Colonic mucosa (tissue), 4 donors: ENCODE measurements around the gene FMO1. TPM values are rescaled to one million over a fixed set of nuclear protein-coding genes. Genes with fewer than 3 reads are reported as not detected.
"Not testable (repeated sequence)": the region's sequence is repeated elsewhere in the genome, so short reads cannot be mapped to it uniquely, and the experiment has no call there.

Source experiments
- DNase-seq: peaks from one replicate; pipeline ENCODE4 v3.0.0-alpha.2; 2020
- H3K27ac ChIP-seq: fragments of 200-600 bp; one replicate; pipeline ENCODE4 v1.8.0; 2021
- H3K27me3 ChIP-seq: fragments of 200-600 bp; one replicate; pipeline ENCODE4 v1.8.0; 2021
- H3K36me3 ChIP-seq: fragments of 200-600 bp; one replicate; pipeline ENCODE4 v1.8.0; 2021
- H3K4me1 ChIP-seq: fragments of 200-600 bp; one replicate; pipeline ENCODE4 v1.8.0; 2021; ENCODE audit warnings: mild to moderate bottlenecking
- H3K4me3 ChIP-seq: fragments of 200-600 bp; one replicate; pipeline ENCODE4 v1.8.0; 2021
- H3K9ac ChIP-seq, 2 donors: one replicate each; pipeline ENCODE4 v1.7.0; 2013; ENCODE audit warnings: control low read depth in 2 of 2, low read depth in 2 of 2, low read length in 2 of 2
- H3K9me3 ChIP-seq: fragments of 200-600 bp; one replicate; pipeline ENCODE4 v1.8.0; 2021
- CTCF ChIP-seq: fragments of 200-600 bp; IDR thresholded peaks from one replicate; pipeline ENCODE4 v1.8.0; 2022; ENCODE audit warnings: antibody characterized with exemption, mild to moderate bottlenecking
- intact Hi-C: fragments of 100-400 bp; cut with DNase I; formaldehyde crosslinking; loops from one replicate; pipeline ENCODE4 v1.14.1; 2022
- total RNA-seq, 2 donors: library from RNA; stranded (reverse); fragmentation: NEBNext Ultra II Directional in 1 of 2; extraction: Animal tissue kit (Norgen Biotek cat#: 25700) in 1 of 2; gene quantifications; one replicate each; pipeline ENCODE4 v1.2.1, GENCODE V29; 2021
- donor health status: healthy.
- donor health status: DM: no; HTN: no; CAD: no.
- donor health status: DM: no; HTN: no; CAD: no.

Gene FMO1
- total RNA-seq, 2 donors from 2014 or later: not detected

- peak; percentile 48 for DNase-seq
Measured at GRCh38 chr1:171226747-171227370, 21.4 kb upstream of the FMO1 start.

GRCh38 chr1:171231326-171231725, 17.0 kb upstream of the FMO1 start:
- no peak overlapping the region for H3K9ac ChIP-seq
- no peak overlapping the region for H3K27ac ChIP-seq
- no peaks in the 10 kb centered on the region for H3K36me3 ChIP-seq
- H3K4me1 ChIP-seq: no peaks in the 10 kb centered on the region
- H3K4me3 ChIP-seq: no peak overlapping the region
- TF ChIP-seq CTCF: no peak
- no peaks in the 10 kb centered on the region for H3K27me3 ChIP-seq
- no peaks in the 10 kb centered on the region for H3K9me3 ChIP-seq
- intact Hi-C loops: no loop called here
- no peak for DNase-seq

More at GRCh38 chr1:171226747-171227370, 21.4 kb upstream of the FMO1 start:
- H3K36me3 ChIP-seq: no peaks in the 10 kb centered on the region
- H3K4me3 ChIP-seq: no peak overlapping the region
- H3K9me3 ChIP-seq: no peaks in the 10 kb centered on the region
- H3K9ac ChIP-seq: no peak overlapping the region
- intact Hi-C loops: loop anchor here (5.0 kb wide), 2 partner anchors 145 to 260 kb away; no protein-coding TSS in a partner anchor
- H3K4me1 ChIP-seq: no peaks in the 10 kb centered on the region
- no peak overlapping the region for H3K27ac ChIP-seq
- no peaks in the 10 kb centered on the region for H3K27me3 ChIP-seq
- peak; percentile 69 for TF ChIP-seq CTCF

- no peak for TF ChIP-seq CTCF
- H3K9ac ChIP-seq: no peak overlapping the region
- H3K27me3 ChIP-seq: no peaks in the 10 kb centered on the region
- H3K27ac ChIP-seq: no peak overlapping the region
- no peaks in the 10 kb centered on the region for H3K4me1 ChIP-seq
- no peak overlapping the region for H3K4me3 ChIP-seq
- no peaks in the 10 kb centered on the region for H3K9me3 ChIP-seq
- intact Hi-C loops: no loop called here
- no peak for DNase-seq
- no peaks in the 10 kb centered on the region for H3K36me3 ChIP-seq
Measured at GRCh38 chr1:171233183-171233582, 15.1 kb upstream of the FMO1 start.

- H3K27me3 ChIP-seq, intact Hi-C loops, H3K4me1 ChIP-seq, H3K9ac ChIP-seq, H3K27ac ChIP-seq, H3K4me3 ChIP-seq, DNase-seq, H3K9me3 ChIP-seq, H3K36me3 ChIP-seq: not testable (repeated sequence)
Measured at GRCh38 chr1:171236231-171236630, 12.1 kb upstream of the FMO1 start.

GRCh38 chr1:171243878-171244277, 4.4 kb upstream of the FMO1 start:
- Histone ChIP-seq H3K4me3 (no peak overlapping the region), H3K9me3 (no peaks in the 10 kb centered on the region), H3K36me3 (no peaks in the 10 kb centered on the region), H3K4me1 (no peaks in the 10 kb centered on the region), H3K27me3 (no peaks in the 10 kb centered on the region), H3K27ac (no peak overlapping the region), H3K9ac (no peak overlapping the region)
- no peak for DNase-seq
- no peak for TF ChIP-seq CTCF
- intact Hi-C loops: no loop called here

- H3K4me3 ChIP-seq: no peak overlapping the region
- H3K4me1 ChIP-seq: no peaks in the 10 kb centered on the region
- no peaks in the 10 kb centered on the region for H3K9me3 ChIP-seq
- H3K27me3 ChIP-seq: no peaks in the 10 kb centered on the region
- peak; percentile 40 for DNase-seq
- intact Hi-C loops: loop anchor here (5.0 kb wide), 1 partner anchor 67 kb away; the partner anchor contains the start of gene FMO4
- H3K27ac ChIP-seq: no peak overlapping the region
- H3K9ac ChIP-seq: no peak overlapping the region
- no peaks in the 10 kb centered on the region for H3K36me3 ChIP-seq
- peak; percentile 69 for TF ChIP-seq CTCF
Measured at GRCh38 chr1:171245458-171246064, 2.7 kb upstream of the FMO1 start.
